NCI-H2107 treated with DMSO at 0.1 percent for 48 hours (cell line): ENCODE data around the gene TMEM63A.
"Not testable (repeated sequence)": the region's sequence is repeated elsewhere in the genome, so short reads cannot be mapped to it uniquely, and the experiment has no call there.

Source experiments
- DNase-seq: peaks from one replicate; lab custom pipeline; 2025; ENCODE audit not compliant: unreplicated experiment; lab: John Stamatoyannopoulos, UW

The TMEM63A gene

GRCh38 chr1:225881959-225882693 is at the start of gene TMEM63A:
TMEM63A (minus strand) TSS chr1:225882380; CDS start chr1:225877580, 4,800 bp downstream.
- peak; percentile 64 for DNase-seq

DNA sequence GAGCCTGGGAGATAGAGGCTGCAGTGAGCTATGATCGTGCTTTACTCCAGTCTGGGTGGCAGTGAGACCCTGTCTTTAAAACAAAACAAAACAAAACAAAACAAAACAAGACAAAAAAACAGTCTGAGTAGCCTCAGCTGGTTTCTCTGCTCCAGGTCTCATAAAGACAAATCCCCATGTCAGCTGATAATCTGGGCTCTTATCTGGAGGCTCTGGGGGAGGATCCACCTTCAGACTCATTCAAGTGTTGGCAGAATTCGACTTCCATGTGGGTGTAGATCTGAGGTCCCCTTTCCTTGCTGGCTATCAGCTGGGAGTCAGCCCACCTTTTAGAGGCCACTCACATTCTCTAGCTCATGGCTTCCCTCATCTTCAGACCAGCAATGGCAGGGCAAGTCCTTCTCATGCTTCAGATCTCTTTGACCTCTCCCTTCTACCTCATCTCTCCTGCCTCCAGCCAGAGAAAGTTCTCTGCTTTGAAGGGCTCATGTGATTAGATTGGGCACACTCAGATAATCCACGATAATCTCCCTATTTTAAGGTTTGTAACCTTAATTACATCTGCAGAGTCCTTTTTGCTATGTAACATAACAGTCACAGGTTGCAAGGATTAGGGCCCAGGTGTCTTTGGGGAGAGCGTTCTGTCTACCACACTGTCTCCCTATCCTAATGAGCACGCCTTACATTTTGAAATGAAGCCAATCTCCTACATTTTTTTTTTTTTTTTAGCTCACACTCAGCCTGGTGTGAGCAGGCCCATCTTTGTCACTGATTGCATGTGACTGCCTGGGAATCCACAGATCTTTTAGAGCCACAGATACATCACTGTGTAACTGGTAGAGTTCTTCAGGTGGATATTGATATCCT is 49.3 kb upstream of the TMEM63A start:
- DNase-seq = no peak

DNA sequence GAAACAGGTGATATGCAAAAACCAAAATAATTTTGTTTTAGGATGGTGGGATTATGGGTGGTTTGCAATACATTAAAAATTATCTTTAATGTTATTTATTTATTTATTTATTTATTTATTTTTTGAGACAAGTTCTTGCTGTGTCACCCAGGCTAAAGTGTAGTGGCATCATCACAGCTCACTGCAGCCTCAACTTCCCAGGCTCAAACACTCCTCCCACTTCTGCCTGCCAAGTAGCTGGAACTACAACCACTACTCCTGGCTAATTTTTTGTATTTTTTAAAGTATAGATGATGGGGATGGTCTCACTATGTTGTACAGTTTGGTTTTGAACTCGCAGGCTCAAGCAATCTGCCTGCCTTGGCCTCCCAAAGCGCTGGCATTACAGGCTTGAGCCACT is 48.4 kb upstream of the TMEM63A start:
- no peak for DNase-seq

- DNase-seq = not testable (repeated sequence)
These were observed 47.3 kb upstream of the TMEM63A start for GRCh38 chr1:225929462-225929861.

DNA sequence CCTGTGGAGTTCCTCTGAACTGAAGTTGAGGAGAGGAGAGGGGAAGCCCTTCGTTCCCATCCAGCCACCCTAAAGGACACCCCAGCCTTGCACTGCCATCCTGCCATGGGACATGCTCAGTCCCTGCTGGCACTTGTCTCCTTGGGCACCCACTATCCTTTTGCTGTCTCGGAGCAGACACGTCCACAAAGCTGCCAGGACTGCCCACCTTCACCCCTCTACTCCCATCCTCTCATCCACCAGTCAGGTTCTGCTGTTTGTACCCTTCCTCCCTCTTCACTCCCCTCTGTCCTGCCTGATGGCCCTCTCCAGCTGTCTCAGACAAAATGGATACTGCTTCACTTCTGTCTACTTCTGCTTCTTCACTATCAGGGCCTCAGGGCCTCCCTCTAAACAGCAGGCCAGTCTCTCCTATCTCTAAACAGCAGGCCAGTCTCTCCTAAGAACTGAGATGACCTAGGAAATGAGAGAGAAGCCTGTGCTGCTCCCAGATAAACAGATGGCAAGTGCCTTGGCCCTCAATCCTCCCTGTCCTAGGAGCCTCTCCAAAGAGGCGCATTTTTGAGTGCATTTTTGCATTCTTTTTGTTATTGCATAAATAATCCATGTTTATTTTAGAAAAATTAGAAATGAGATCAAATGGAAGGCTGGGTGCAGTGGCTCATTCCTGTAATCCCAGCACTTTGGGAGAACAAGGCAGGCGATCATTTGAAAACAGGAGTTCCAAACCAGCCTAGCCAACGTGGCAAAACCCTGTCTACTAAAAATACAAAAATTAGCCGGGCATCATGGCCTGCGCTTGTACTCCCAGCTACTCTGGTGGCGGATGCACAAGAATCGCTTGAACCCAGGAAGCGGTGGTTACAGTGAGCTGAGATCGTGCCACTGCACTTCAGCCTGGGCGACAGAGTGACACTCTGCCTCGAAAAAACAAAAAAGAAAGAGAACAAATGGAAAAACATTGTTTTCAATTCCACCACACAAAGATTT is 46.3 kb upstream of the TMEM63A start:
- no peak for DNase-seq

GRCh38 chr1:225926551-225927113 is 44.5 kb upstream of the TMEM63A start:
- no peak for DNase-seq

GRCh38 chr1:225923692-225924555 is 41.7 kb upstream of the TMEM63A start, which contains the start of gene PYCR2:
PYCR2 (minus strand) TSS chr1:225924250; CDS start chr1:225924110, 140 bp downstream.
- peak; percentile 90 for DNase-seq

- DNase-seq = no peak
These were observed 41.2 kb upstream of the TMEM63A start for GRCh38 chr1:225923381-225923691.

DNA sequence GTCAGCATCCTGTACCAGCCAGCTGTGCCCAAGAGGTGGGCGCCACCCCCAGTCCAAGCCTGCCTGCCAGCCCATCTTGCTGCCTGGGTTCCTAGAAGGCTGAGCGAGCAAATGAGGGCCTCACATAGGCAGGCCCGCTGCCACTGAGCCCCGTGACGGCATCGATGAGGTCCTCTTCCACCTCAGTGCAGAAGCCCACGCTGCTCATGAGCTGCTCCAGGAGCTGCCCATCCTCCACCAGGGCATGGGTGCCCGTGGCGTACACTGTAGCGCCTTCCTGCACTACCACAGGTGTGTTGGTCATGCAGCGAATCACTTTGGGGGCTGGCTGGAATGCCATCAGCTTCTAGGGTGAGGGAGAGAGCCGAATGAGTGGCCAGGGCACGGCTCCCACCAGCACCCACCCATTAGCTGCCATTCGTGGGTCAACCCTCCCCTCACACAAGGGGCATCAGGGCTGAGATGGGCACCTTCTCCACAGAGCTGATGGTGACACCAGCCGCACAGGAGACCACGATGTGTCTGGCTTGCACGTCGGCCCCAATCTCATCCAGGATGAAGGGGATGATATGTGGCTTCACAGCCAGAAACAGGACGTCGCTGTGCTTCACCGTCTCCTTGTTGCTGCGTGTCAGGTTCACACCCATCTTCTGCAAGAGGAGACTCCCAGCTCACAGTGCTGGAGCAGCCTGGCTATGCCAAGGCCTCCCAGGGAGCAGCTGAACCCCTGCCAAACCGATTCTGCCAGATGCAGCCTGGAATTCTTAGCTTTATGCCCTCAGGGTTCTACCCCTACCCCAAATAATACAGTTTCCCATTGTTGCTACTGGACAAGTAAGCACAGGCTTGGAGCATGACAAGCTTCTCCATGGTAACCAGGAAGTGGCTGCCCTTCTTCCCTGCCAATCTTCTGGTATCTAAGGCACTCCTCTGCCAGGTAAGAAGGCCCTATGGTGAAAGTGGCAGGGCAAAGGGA is 39.8 kb upstream of the TMEM63A start:
- peak; percentile 64 for DNase-seq

- peak; percentile 38 for DNase-seq
These were observed 37.7 kb upstream of the TMEM63A start for GRCh38 chr1:225919906-225920305.

- DNase-seq = no peak
These were observed 36.1 kb upstream of the TMEM63A start for GRCh38 chr1:225918280-225918679.

DNA sequence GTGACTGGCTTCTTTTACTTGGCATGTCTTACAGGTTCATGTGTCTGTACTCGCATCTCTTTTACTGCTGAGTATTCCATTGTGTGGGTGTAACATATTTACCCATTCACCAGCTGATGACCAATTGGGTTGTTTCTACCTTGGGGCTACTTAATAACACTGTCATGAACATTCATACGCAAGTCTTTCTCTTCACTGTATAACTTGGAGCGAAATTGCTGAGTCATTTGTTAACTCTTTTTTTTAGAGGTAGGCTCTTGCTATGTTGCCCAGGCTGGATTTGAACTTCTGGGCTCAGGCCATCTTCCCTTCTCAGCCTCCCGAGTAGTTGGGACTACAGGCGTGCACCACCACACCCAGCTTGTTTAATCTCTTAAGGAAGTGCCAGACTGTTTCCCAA is 35.4 kb upstream of the TMEM63A start:
- DNase-seq = no peak

- no peak for DNase-seq
These were observed 34.9 kb upstream of the TMEM63A start for GRCh38 chr1:225917101-225917500.

DNA sequence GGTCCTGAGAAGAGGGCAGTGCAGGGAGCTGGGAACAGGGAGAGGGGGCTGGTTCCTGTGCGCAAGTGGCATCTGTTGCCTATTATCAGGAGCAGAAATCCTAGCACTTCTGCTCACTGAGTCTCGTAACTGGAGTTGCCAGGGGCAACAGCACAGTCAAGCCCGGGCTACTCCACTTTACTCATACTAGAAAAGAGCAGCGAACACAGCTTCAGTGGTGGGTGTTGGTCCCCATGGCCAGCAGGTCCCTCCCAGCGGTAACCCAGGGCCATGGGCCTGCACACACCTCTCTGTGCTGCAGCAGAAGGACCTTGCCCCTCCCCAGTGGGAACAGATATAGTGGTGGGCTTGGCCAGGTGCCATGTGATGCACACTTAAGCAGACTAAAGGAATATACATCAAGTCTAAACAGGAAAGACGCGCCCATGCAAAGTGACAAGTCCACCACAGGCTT is 33.4 kb upstream of the TMEM63A start:
- DNase-seq = peak; percentile 17

DNA sequence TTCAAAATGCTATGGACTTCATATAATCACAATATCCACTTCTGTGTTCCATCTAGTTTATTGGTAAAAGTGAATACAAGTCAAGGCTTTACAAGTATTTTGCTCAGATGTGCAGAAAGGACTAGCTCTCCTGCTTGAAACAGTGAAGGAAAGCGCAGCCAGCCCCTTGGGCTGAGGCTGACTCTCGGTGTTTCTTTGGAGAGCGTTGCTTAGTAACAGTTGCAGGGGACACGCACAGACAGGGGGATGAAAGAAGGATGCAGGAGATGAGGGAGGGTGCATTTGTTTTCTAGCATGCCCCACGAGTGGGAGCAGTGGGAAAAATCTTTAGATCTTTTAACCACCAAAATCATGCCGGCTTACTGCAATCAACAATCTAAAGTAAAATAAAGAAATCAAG is 32.8 kb upstream of the TMEM63A start:
- no peak for DNase-seq

- no peak for DNase-seq
These were observed 32.2 kb upstream of the TMEM63A start for GRCh38 chr1:225914391-225914790.

DNA sequence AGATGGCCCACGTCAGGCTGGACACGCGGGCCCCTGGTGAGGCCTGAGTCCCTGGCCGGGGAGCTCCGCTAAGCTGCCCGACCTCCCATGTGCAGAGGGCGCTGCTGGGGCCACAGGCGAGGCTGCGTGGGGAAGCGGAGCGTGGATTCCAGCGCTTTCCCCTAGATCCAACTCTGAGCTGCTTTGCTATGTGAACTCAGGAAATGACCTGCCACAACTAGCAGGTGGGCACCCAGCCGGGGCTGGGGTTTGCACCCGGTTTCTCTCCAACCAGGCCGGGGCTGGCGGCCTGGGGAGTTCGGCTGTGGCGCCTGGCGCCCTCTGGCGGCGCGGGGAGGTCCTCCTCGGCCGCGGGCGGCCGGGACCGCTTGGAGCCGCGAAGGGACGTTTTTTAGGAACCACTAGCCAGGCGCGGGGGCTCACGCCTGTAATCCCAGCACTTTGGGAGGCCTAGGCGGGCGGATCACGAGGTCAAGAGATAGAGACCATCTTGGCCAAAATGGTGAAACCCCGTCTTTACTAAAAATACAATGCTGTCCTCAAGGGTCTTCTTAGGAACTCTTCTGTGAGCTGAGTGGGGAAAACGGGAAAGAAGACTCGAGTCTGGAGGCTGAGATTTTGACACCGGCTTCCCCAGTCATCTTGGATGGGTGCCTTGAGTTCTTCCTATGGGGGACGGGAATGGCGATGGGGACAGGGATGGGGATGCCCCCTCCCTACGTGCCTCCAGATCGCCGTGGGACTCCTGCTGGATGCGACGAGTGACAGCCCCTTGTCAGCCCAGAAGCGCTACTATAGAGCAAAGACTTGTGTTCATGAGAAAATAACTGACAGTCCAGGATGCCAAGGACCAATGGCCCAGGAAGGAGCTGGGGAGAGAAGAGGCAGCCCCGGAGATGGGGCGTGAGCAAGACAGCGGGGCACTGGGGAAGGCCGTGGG is 29.3 kb upstream of the TMEM63A start:
- no peak for DNase-seq
